ENCODE measurements around the gene NTNG2.

- TF ChIP-seq EZH2 (IDR thresholded peaks at IDR 0.05) = no peak
- no peak for TF ChIP-seq POLR2AphosphoS5 (IDR thresholded peaks at IDR 0.05; ENCODE audit: borderline replicate concordance, low read depth, low read length)
Measured at GRCh38 chr9:132183134-132183533, 21.3 kb downstream of the NTNG2 start.

Measured in SK-N-MC (cell line).